Measurements from ENCODE around the gene P2RX1.

The P2RX1 gene

GRCh38 chr17:3923466-3924190, 7.4 kb upstream of the P2RX1 start:
- DNase-seq: no peak

- no peak for DNase-seq
Measured at GRCh38 chr17:3922765-3923164, 6.5 kb upstream of the P2RX1 start.

DNA sequence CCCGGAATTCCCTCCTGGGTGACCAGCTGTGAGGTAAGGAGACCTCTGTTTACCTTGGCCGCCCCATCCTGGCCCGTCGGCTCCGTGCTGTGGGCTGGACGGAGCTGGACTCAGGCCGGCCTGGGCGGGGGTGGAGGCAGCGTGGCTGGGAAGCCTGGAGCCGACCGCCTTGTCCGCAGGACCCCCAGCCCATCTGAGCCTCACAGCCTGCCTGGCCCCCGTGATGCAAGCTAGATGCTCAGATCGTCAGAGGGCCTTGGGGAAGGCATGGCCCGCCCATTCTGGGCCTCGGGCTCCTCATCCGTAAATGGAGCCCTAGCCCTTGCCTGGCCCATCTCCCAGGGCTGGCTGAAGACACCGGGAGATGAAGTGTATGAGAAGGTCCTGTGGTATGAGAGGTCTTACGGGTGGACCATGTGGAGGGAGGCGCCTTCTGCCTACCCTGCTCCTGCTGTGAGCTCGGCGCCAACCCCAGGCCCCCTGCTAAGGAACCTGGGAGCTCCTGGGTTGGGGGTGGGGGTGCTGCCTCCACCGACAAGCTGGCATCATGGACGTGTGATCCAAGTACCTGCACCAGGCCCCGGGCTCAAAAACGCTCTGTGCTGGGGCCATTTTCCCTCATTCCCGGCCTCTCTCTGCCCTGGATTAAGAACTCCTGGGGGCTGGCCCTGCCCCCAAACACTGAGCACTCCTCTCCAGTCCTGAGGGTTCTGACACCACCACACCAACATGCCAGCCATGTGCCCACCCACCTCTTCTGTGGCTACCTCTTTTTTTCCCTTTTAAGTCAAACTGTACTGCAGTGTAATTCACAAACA, 5.4 kb upstream of the P2RX1 start:
- DNase-seq: no peak

GRCh38 chr17:3921006-3921405, 4.7 kb upstream of the P2RX1 start:
- no peak for DNase-seq

GRCh38 chr17:3919123-3919624, 2.9 kb upstream of the P2RX1 start:
- no peak for DNase-seq

DNA sequence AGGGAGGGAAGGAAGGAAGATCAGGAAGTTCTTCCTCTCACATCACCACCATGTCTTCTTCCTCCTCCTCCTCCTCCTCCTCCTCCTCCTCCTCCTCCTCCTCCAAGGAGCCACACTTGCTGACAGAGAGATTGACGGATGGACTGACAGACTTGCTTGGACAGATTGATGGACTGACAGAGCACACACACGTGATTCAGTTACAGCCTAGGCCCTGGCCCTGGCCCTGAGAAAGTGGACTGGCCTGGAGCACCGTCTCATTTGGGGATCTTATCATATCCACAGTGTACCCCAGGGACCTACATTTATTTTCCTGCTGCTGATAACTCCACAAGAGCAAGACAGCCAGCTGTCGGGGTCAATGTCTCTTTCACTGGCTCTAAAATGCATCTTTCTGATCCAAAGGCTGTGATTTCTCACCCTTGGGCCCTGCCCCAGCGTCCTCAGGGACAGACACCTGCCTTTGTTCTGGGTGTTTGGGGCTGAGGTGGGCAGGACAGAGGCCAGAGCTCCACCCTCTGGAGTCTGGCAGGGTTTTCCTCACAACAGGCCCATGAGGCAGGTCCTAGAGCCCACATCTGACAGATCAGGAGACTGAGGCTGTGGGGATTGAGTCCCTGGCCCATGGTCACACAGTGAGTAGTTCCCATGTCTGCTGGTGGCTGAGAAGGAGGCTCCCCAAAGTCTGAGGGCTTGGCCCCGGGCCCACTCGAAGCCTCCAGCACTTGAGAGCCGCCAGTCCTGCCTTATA, 2.3 kb upstream of the P2RX1 start:
- DNase-seq: no peak

- no peak for DNase-seq
Measured at GRCh38 chr17:3917391-3917931, 1.2 kb upstream of the P2RX1 start.

- DNase-seq: no peak
Measured at GRCh38 chr17:3916825-3917224, 560 bp upstream of the P2RX1 start.

GRCh38 chr17:3915581-3915994, 677 bp downstream of the P2RX1 start:
- no peak for DNase-seq

GRCh38 chr17:3914312-3914670, 2.0 kb downstream of the P2RX1 start:
- no peak for DNase-seq

GRCh38 chr17:3913531-3914311, 2.5 kb downstream of the P2RX1 start:
- peak; percentile 61 for DNase-seq

GRCh38 chr17:3912827-3913226, 3.4 kb downstream of the P2RX1 start:
- DNase-seq: no peak

DNA sequence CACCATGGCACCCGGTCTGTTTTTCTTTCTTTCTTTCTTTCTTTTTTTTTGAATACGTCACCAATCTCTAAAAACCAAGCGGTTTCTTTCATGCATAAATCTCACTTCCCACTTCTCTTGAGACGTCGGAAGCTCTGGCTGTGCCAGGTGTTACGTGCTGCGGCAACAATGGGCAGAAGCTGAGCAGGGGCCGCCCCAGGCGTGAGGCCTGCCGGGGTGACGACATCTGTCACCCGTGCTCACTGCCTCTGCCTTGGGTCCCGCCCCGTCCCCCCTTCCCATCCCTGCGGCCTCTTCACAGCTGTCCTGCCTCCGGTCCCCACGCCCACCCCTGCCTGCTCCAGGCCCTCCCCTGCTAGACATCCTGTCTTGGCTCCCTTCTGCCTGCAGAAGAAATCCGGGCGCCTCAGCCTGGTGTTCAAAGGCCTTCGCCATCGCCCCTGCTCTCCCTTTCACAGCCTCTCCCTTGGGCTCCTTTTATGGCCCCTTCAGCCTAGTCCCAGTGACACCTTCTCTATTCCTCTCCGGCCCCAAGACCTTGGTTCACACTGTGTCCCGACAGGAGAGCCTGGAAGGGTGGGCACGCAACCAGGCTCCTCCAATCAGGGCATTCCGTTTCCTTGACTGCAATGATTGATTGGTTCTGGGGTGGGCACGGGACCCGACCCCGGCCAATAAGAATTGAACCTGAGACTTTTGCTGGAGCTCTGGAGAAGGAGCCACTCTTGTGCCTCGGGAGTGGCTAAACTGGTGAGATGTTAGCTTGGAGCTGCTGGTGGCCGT, 4.8 kb downstream of the P2RX1 start:
- DNase-seq: no peak

- no peak for DNase-seq
Measured at GRCh38 chr17:3910420-3911270, 5.6 kb downstream of the P2RX1 start.

DNA sequence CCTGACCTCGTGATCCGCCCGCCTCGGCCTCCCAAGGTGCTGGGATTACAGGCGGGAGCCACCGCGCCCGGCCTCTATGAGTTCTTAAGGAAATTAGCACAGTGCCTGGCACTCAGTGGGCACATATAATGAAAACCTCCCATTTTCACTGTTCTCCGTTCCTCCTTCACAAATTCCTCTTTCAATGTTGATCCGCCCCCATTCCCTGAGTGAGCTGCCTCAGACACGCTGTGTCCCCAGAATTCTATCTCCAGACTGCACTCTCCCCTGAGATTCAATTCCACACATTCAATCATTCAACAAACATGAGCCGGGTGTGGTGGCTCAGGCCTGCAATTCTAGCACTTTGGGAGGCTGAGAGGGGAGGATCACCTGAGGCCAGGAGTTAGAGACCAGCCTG, 7.0 kb downstream of the P2RX1 start:
- DNase-seq: no peak

GRCh38 chr17:3907483-3908216, 8.6 kb downstream of the P2RX1 start:
- DNase-seq: no peak

DNA sequence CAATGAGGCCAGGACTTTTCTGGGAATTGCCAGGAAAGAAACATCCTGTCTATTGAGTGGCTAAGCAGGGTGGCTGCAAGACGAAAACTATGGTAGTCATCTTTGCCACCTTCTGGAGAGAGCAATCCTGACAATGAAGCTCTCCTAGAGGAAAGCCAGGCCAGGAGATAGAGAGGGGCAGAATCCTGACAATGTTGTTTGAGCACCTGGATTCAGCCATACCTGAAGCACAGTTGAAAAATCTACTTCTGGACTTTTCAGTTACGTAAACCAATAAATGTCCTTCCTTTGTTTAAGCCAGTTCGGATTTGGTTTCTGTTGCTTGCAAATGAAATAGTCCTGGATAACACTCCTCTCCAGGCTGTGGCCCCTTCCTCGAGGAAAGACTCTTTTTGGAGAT, 9.4 kb downstream of the P2RX1 start:
- DNase-seq: no peak

DNA sequence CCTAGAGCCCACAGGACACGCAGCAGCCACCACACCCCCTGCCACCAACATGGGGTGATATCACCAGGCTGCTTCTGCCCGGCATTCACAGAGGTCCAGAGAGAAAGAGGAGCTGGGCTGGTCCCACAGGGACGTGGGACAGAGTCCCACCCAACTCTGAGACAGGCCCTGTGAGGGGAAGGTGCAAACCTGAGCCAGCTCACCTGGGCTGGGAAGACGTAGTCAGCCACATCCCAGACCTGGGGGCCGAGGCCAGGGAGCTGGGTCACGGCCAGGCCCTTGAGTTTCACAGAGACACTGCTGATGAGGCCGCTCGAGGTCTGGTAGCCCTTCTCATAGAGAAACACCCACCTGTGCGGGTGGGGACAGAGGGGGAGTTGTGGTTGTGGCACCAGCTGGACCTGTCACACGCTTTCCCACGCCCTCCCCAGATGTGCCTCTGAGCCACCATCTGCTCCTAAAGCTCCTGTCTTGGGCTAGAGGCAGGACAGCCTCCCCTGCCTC, 11.2 kb downstream of the P2RX1 start:
- DNase-seq: no peak

- DNase-seq: no peak
Measured at GRCh38 chr17:3904501-3904900, 11.8 kb downstream of the P2RX1 start.

- DNase-seq: no peak
Measured at GRCh38 chr17:3903881-3904290, 12.4 kb downstream of the P2RX1 start.
